HEK293T (cell line): Measurements from ENCODE around the gene TEAD1.

Source experiments
- CTCF ChIA-PET: fragments of 350-600 bp; formaldehyde crosslinking; extraction: SDS; loops from one replicate; lab custom pipeline; 2021; ENCODE audit warnings: antibody characterized with exemption, inconsistent platforms; lab: Yijun Ruan, JAX
- POLR2A ChIA-PET: fragments of 350-600 bp; formaldehyde crosslinking; extraction: SDS; loops from one replicate; lab custom pipeline; 2020; ENCODE audit warnings: antibody characterized with exemption, inconsistent platforms; lab: Yijun Ruan, JAX
- DNase-seq: peaks from one replicate; pipeline ENCODE4 v3.0.0; 2012; ENCODE audit warnings: mixed read lengths; ENCODE audit errors: extremely low spot score
- ARNT ChIP-seq: fragments of 450-650 bp; IDR thresholded peaks from 2 replicates; pipeline ENCODE4 v1.6.1; 2017; ENCODE audit warnings: mild to moderate bottlenecking
- BHLHE40 ChIP-seq: fragments of 450-650 bp; IDR thresholded peaks from 2 replicates; pipeline ENCODE4 v1.6.1; 2016; ENCODE audit warnings: mild to moderate bottlenecking, moderate library complexity, borderline replicate concordance
- CTBP1 ChIP-seq: fragments of 450-650 bp; IDR thresholded peaks from 2 replicates; pipeline ENCODE4 v1.6.1; 2016; ENCODE audit warnings: borderline replicate concordance
- ELF4 ChIP-seq: fragments of 450-650 bp; IDR thresholded peaks from 2 replicates; pipeline ENCODE4 v1.6.1; 2017; ENCODE audit warnings: antibody characterized with exemption
- FOXA1 ChIP-seq: fragments of 450-650 bp; IDR thresholded peaks from 2 replicates; pipeline ENCODE4 v1.6.1; 2016; ENCODE audit warnings: mild to moderate bottlenecking
- FOXK2 ChIP-seq: fragments of 450-650 bp; IDR thresholded peaks from 2 replicates; pipeline ENCODE4 v1.6.1; 2016; ENCODE audit warnings: mild to moderate bottlenecking
- FOXM1 ChIP-seq: fragments of 450-650 bp; IDR thresholded peaks from 2 replicates; pipeline ENCODE4 v1.6.1; 2017; ENCODE audit warnings: mild to moderate bottlenecking, borderline replicate concordance
- HDGF ChIP-seq: fragments of 450-650 bp; IDR thresholded peaks from 2 replicates; pipeline ENCODE4 v1.6.1; 2017; ENCODE audit warnings: antibody characterized with exemption, borderline replicate concordance
- L3MBTL2 ChIP-seq: fragments of 450-650 bp; conservative IDR thresholded peaks from 2 replicates; pipeline ENCODE4 v1.6.1; 2016; ENCODE audit warnings: mild to moderate bottlenecking
- LEF1 ChIP-seq: fragments of 450-650 bp; IDR thresholded peaks from 2 replicates; pipeline ENCODE4 v1.6.1; 2017; ENCODE audit warnings: mild to moderate bottlenecking, borderline replicate concordance
- NFRKB ChIP-seq: fragments of 450-650 bp; IDR thresholded peaks from 2 replicates; pipeline ENCODE4 v1.6.1; 2016; ENCODE audit warnings: mild to moderate bottlenecking, moderate library complexity
- PKNOX1 ChIP-seq: fragments of 450-650 bp; IDR thresholded peaks from 2 replicates; pipeline ENCODE4 v1.6.1; 2016
- SP1 ChIP-seq: fragments of 450-650 bp; IDR thresholded peaks from 2 replicates; pipeline ENCODE4 v1.6.1; 2017
- SUZ12 ChIP-seq: fragments of 450-650 bp; IDR thresholded peaks from 2 replicates; pipeline ENCODE4 v1.6.1; 2016; ENCODE audit warnings: mild to moderate bottlenecking
- TARDBP ChIP-seq: fragments of 450-650 bp; IDR thresholded peaks from 2 replicates; pipeline ENCODE4 v1.6.1; 2016
- ZNF384 ChIP-seq: fragments of 450-650 bp; IDR thresholded peaks from 2 replicates; pipeline ENCODE4 v1.6.1; 2016

Gene TEAD1

GRCh38 chr11:12687216-12687623, 13.0 kb downstream of the TEAD1 start:
- no peak for TF ChIP-seq SUZ12
- TF ChIP-seq ARNT, result no peak
- no peak for TF ChIP-seq NFRKB
- TF ChIP-seq L3MBTL2, result no peak
- no peak for TF ChIP-seq FOXK2
- no peak for TF ChIP-seq BHLHE40
- TF ChIP-seq PKNOX1, result no peak
- TF ChIP-seq LEF1, result no peak
- TF ChIP-seq ELF4, result no peak
- TF ChIP-seq CTBP1, result no peak
- TF ChIP-seq HDGF, result no peak
- no peak for TF ChIP-seq FOXM1
- TF ChIP-seq FOXA1, result no peak
- TF ChIP-seq TARDBP, result no peak
- no peak for TF ChIP-seq ZNF384
- TF ChIP-seq SP1, result no peak
- ChIA-PET CTCF (no interaction called here), POLR2A (no interaction called here)
- no peak for DNase-seq

GRCh38 chr11:12687740-12688139, 13.5 kb downstream of the TEAD1 start:
- CTCF ChIA-PET, result no interaction called here
- TF ChIP-seq NFRKB (no peak), FOXK2 (no peak), BHLHE40 (no peak), HDGF (no peak), ARNT (no peak), L3MBTL2 (no peak), LEF1 (no peak), PKNOX1 (no peak), ZNF384 (no peak), FOXM1 (no peak), SUZ12 (no peak), ELF4 (no peak), SP1 (no peak), FOXA1 (no peak), TARDBP (no peak), CTBP1 (no peak)
- POLR2A ChIA-PET, result no interaction called here
- DNase-seq, result no peak

DNA sequence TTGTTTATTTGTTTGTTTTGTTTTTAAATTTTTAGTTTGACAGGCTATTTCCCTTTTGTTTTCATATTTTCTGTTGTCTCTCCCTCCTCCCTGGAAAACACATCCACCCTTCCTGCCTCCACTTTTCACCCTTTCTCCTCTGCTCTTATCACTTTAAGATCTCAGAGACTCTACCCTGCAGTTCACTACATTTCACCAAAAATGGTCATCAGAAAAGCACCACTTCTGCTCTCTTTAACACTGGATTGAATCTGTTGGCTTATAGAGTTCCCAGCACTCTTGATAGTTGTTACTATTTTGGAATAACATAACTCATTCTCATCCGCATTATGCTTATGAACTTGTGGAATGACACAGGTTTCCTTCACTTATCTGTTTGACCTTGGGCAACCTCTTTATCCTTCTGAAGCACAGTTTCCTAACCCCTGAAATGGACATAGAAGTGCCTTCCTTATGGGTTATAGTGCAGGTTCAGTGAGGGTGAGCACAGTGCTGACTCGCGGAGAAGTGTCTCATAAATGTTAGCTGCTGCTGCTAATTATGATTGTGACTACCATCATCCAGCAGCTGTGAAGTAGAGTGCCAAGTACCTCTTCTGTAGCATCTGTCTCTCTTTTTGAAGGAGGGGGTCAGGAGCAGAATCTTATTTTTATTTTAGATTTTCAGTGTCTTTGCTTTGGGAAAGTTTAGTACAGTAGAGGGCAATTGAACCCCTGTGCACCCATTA, 15.0 kb downstream of the TEAD1 start:
- DNase-seq, result no peak
- TF ChIP-seq L3MBTL2 (no peak), HDGF (no peak), TARDBP (no peak), BHLHE40 (no peak), LEF1 (no peak), PKNOX1 (no peak), FOXK2 (no peak), FOXM1 (no peak), NFRKB (no peak), ELF4 (no peak), ZNF384 (no peak), SP1 (no peak)
- POLR2A ChIA-PET, result no interaction called here
- CTCF ChIA-PET, result no interaction called here

DNA sequence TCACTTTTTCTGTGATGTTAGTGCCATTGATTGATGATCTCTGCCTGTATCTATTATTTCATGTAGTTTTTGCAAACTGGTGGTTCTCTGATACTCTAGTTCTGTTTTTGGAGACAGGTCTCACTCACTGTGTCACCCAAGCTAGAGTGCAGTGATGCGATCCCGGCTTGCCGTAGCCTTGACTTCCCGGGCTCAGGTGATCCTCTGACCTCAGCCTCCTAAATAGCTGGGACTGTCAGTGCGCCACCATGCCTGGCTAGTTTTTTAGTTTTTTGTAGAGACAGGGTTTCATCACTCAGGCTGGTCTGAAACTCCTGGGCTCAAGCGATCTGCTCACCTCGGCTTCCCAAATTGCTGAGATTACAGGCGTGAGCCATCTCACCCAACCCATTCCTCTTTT, 16.4 kb downstream of the TEAD1 start:
- CTCF ChIA-PET, result no interaction called here
- POLR2A ChIA-PET, result no interaction called here
- DNase-seq, result no peak
- TF ChIP-seq SP1 (no peak), ARNT (no peak), FOXK2 (no peak)

DNA sequence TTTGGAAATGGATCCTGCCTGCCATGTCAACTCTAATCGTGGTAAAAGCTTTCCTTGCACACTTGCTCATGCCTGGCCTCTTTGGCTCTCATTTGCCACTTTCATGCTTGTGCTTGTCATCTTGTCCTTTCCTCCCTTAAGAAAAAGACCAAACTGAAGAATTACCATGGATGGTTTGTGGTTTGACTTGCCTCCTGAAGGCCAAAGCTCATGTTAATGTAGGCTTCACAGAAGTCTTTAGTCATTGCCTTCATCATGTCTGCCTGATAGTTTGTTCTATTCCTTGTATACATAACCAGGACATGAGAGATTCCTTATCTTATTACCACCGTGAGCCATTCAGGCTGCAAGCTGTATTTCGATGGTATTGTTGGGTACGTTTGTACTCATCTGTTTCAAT, 17.3 kb downstream of the TEAD1 start:
- TF ChIP-seq ELF4, result no peak
- no peak for TF ChIP-seq TARDBP
- no peak for TF ChIP-seq FOXK2
- TF ChIP-seq ZNF384, result no peak
- no peak for TF ChIP-seq NFRKB
- no peak for TF ChIP-seq HDGF
- no peak for TF ChIP-seq LEF1
- no peak for TF ChIP-seq SP1
- TF ChIP-seq CTBP1, result no peak
- TF ChIP-seq SUZ12, result no peak
- no peak for DNase-seq
- ChIA-PET CTCF (interaction anchor here (1.3 to 1.4 kb wide), 2 partner anchors 11 to 13 kb away, joined by 4 to 5 read pairs; no protein-coding TSS in a partner anchor), POLR2A (no interaction called here)
